Adrenal gland (tissue), 12 donors: ENCODE results near the gene ZNF516. TPM values are rescaled to one million over a fixed set of nuclear protein-coding genes. Genes with fewer than 3 reads are reported as not detected.

ENCODE experiments used
- DNase-seq, 7 donors: peaks; one replicate each; pipeline ENCODE4 v3.0.0-alpha.2; 2019 to 2020
- H3K27ac ChIP-seq, 5 donors: fragments of 200-600 bp; sonication (generic) in 4 of 5; 1 replicate in 3 of 5; 2 replicates in 2 of 5; pipeline versions ENCODE4 v1.5.1 to v1.8.0; 2016 to 2020; ENCODE audit warnings: mild to moderate bottlenecking in 1 of 5
- H3K27me3 ChIP-seq: fragments of 200-600 bp; 2 replicates; pipeline ENCODE4 v1.8.0; 2021
- H3K36me3 ChIP-seq, 2 donors: fragments of 200-600 bp; replicated peaks in 1 of 2; 1 replicate in 1 of 2; 2 replicates in 1 of 2; pipeline versions ENCODE4 v1.5.1 to v1.8.0; 2018 to 2022
- H3K4me1 ChIP-seq, 2 donors: fragments of 200-600 bp; replicated peaks in 1 of 2; 1 replicate in 1 of 2; 2 replicates in 1 of 2; pipeline versions ENCODE4 v1.5.1 to v1.8.0; 2018 to 2021
- H3K4me3 ChIP-seq, 4 donors: fragments of 200-600 bp; sonication (generic) in 3 of 4; one replicate each; pipeline ENCODE4 v1.5.1; 2016 to 2018
- H3K9me3 ChIP-seq, 3 donors: fragments of 200-600 bp; sonication (generic) in 1 of 3; replicated peaks in 1 of 3; 1 replicate in 2 of 3; 2 replicates in 1 of 3; pipeline versions ENCODE4 v1.5.1 to v1.8.0; 2016 to 2021
- POLR2A ChIP-seq, 2 donors: fragments of 450-650 bp; IDR thresholded peaks; one replicate each; pipeline ENCODE4 v1.6.1; 2017; ENCODE audit warnings: antibody characterized with exemption in 2 of 2, mild to moderate bottlenecking in 2 of 2, moderate library complexity in 1 of 2
- WGBS, 4 donors: extraction: QIAGEN DNeasy Blood & Tissue Kit in 2 of 4; methylation state at CpG; one replicate each; pipeline versions ENCODE4 v1.1.5 to v1.1.7; 2013 to 2017; 5-methylcytosine and 5-hydroxymethylcytosine counted together
- intact Hi-C, 2 donors: fragments of 100-400 bp; cut with DNase I; formaldehyde crosslinking; loops; one replicate each; pipeline versions ENCODE4 v1.14.1 to v1.15.0; 2022 to 2023
- polyA plus RNA-seq, 3 donors: library from polyadenylated mRNA; stranded (reverse); fragments of 200-250 nt in 2 of 3; fragments of 350-450 nt in 1 of 3; fragmentation: Illumina TruSeq in 1 of 3; extraction: RNeasy Lipid Tissue Mini Kit (QIAGEN cat#74804) in 1 of 3; gene quantifications; one replicate each; pipeline ENCODE4 v1.2.3, GENCODE V29; 2013 to 2014
- total RNA-seq, 9 donors: library from RNA; depleted of rRNA in 4 of 9; stranded (reverse); fragments of >200 nt in 4 of 9; fragments of 120-200 nt in 1 of 9; fragmentation: NEBNext Ultra II Directional in 1 of 9; extraction: Animal tissue kit (Norgen Biotek cat#: 25700) in 1 of 9; gene quantifications; one replicate each; pipeline versions ENCODE4 v1.1.0 to v1.2.4, GENCODE V29; 2013 to 2023
- TF ChIP-seq, protein P1 (sequence below), 6 experiments: fragments of 450-650 bp in 4 of 6; fragments of 200-600 bp in 2 of 6; sonication (generic) in 1 of 6; IDR thresholded peaks; 1 replicate in 5 of 6; 2 replicates in 1 of 6; pipeline versions ENCODE4 v1.5.1 to v1.8.0; 2016 to 2021; ENCODE audit warnings: antibody characterized with exemption in 6 of 6, mild to moderate bottlenecking in 2 of 6, moderate library complexity in 1 of 6
- donor health status: healthy with polysubstance abuse.
- donor health status: Bipolar disorder and iron deficiency.
- donor health status: DM: yes; HTN: yes; CAD: no.
- donor health status: DM: no; HTN: no; CAD: no.
- donor health status: DM: no; HTN: no; CAD: no.
- donor health status: DM: yes; HTN: yes; CAD: no.

ZNF516 gene
- total and polyA plus RNA-seq, 12 donors: 8.6 to 60.1 (median 31.0) TPM

DNA sequence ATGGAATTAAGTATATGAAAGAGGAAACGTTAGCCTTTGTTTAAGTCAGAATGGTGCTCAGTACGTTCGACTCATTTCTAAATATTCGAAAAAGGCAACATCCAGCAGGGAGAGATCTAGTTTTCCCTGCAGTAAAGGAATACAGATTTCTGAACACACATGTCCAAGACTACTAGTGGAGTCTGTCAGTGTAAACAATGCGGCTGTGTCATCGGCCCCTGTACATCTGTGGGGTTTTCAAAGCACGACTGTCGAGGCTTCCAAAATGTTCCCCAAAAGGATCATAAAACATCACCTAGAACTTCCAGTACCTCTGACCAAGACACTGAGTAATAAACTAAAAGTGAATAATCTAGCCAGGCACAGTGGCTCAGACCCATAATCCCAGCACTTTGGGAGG is 112.8 kb downstream of the ZNF516 start:
- no peak overlapping the region for H3K4me3 ChIP-seq

DNA sequence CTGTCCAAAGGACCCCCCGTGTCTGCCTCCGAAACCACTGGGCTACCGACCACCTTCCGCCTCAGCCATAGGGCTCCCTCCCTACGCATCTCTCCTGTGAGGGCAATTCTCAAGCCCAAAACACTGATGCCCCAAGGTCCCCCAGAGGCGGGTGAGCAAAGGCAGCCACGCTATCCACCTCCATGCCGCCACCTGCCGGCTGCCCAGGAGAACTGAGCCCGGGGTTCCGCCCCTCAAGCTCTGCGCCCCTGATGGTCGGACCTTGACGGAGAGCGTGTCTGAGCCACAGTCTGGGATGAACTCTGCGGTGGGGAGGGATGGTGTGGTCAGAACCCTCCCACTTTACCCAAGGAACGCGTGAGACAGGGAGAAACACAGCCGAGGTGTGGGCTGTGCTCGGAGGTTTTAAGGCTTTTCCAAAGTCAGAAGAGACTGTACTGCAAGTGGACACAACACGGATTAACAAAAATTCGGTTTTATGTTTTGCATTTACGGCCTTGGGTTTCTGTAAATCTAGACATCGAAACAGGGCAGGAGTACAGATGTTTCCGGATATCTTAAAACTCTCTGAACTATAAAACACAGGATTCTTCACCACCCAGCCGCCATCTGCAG is 114.1 kb downstream of the ZNF516 start:
- no peaks in the 10 kb centered on the region for H3K4me1 ChIP-seq
- 72 to 86% (median 80%) methylated on average over 24 to 26 of the region's 26 CpGs for WGBS, 4 donors
- no peak overlapping the region for H3K27ac ChIP-seq
- intact Hi-C loops: no loop called here
- H3K9me3 ChIP-seq: no peaks in the 10 kb centered on the region
- H3K27me3 ChIP-seq: no peaks in the 10 kb centered on the region
- no peak overlapping the region for H3K4me3 ChIP-seq
- H3K36me3 ChIP-seq: peaks cover 0 to 24% of the 10 kb centered on the region in 2 donors
- DNase-seq: peak in 2 of 7 donors; percentile 23 to 38
- TF ChIP-seq POLR2A (IDR thresholded peaks at IDR 0.05): no peak
- TF ChIP-seq, protein P1, sequence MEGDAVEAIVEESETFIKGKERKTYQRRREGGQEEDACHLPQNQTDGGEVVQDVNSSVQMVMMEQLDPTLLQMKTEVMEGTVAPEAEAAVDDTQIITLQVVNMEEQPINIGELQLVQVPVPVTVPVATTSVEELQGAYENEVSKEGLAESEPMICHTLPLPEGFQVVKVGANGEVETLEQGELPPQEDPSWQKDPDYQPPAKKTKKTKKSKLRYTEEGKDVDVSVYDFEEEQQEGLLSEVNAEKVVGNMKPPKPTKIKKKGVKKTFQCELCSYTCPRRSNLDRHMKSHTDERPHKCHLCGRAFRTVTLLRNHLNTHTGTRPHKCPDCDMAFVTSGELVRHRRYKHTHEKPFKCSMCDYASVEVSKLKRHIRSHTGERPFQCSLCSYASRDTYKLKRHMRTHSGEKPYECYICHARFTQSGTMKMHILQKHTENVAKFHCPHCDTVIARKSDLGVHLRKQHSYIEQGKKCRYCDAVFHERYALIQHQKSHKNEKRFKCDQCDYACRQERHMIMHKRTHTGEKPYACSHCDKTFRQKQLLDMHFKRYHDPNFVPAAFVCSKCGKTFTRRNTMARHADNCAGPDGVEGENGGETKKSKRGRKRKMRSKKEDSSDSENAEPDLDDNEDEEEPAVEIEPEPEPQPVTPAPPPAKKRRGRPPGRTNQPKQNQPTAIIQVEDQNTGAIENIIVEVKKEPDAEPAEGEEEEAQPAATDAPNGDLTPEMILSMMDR (IDR thresholded peaks at IDR 0.05): peak in 4 of 6 experiments; percentile 4 to 33 (median 18)

More for the DNA sequence above, 112.8 kb downstream of the ZNF516 start:
- H3K27me3 ChIP-seq: no peaks in the 10 kb centered on the region
- no peak overlapping the region for H3K27ac ChIP-seq
- peak in 2 of 7 donors; percentile 6 to 30 for DNase-seq
- H3K36me3 ChIP-seq: peaks cover 0 to 24% of the 10 kb centered on the region in 2 donors
- TF ChIP-seq, protein P1 (IDR thresholded peaks at IDR 0.05): no peak
- TF ChIP-seq POLR2A (IDR thresholded peaks at IDR 0.05): no peak
- WGBS, 4 donors: 87 to 94% (median 93%) methylated on average over 8 of the region's 8 CpGs
- H3K9me3 ChIP-seq: no peaks in the 10 kb centered on the region
- H3K4me1 ChIP-seq: no peaks in the 10 kb centered on the region
- intact Hi-C loops: no loop called here

DNA sequence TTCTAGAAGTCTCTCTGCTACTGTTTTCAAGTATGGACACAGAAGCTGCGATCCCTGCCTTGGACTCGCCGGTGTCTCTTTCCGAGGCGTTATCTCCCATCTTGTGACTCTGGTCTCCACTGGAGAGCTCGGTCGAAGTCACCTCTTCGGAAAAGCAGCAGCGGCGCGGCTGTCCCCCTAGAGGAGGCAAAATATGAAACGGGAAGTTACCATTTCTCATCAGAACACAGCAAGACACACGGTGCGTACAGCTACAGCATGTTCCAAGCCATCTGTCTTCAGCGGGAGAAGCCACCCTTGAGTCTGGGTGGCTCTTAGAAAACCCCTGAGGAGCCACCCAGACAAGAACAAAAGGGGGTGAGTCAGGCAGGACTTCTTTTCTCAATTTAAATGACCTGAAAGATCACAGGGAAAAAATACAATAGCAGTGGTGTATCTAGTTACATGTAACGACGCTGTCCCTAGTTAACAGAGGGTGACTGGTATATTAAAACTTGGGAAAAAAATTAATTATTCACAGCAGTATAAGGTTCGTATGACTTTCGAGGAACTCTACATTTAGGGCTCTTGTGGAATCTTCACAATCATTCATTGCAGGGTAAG is 114.8 kb downstream of the ZNF516 start:
- no peak for TF ChIP-seq POLR2A (IDR thresholded peaks at IDR 0.05)
- TF ChIP-seq, protein P1 (IDR thresholded peaks at IDR 0.05): no peak
- no peak overlapping the region for H3K4me3 ChIP-seq
- H3K36me3 ChIP-seq: peaks cover 0 to 24% of the 10 kb centered on the region in 2 donors
- peak in 2 of 7 donors; percentile 12 to 46 for DNase-seq
- WGBS, 4 donors: 90 to 92% (median 91%) methylated on average over 13 to 19 of the region's 19 CpGs
- no peak overlapping the region for H3K27ac ChIP-seq
- no peaks in the 10 kb centered on the region for H3K9me3 ChIP-seq
- H3K27me3 ChIP-seq: no peaks in the 10 kb centered on the region
- H3K4me1 ChIP-seq: no peaks in the 10 kb centered on the region
- intact Hi-C loops: no loop called here

DNA sequence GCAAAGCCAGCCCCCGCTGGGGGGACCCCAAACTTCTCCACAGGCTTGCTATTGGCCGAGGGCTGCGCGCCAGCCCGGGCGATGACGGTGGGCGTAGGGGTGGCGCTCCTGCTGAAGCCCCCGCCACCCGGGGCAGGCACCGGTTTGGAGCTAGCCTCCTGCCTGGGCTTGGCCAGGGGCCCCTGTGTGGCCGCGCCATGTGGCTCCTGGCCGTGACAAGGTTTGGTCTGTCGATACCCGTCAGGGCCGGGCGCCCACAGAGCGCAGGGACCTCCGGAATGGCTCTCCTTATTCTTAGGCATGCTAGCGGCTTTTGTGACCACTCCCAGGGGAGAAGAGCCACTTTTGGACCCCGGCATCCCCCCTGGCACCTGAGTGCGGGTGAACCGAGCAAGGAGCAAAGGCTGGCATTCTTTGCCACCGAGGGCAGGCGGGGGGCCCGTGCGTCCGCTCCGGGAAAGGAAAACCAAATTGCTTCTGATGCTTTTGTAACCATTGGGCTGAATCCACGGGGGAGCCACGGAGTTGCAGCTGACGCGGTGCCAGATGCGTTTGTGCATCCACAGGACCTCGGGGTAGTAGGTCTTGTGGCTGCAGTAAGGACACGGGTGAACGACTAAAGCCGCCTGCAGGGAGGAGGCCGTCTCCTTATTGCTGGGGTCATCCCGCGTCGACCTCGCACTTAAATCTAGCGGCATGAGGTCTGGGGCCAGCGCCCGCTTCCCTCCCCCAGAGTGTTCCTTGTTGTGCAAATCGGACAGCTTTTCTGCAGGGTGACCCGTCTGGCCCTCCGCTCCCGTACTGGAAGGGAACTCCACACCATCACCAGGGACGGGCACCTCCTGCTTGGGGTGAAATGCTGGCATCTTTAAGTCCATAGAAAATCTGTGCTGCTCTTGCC is 115.6 kb downstream of the ZNF516 start:
- DNase-seq: peak in 2 of 7 donors; percentile 22 to 50
- intact Hi-C loops: no loop called here
- Histone ChIP-seq H3K4me1 (no peaks in the 10 kb centered on the region), H3K4me3 (no peak overlapping the region), H3K9me3 (no peaks in the 10 kb centered on the region), H3K27ac (no peak overlapping the region), H3K36me3 (peaks cover 0 to 24% of the 10 kb centered on the region in 2 donors), H3K27me3 (no peaks in the 10 kb centered on the region)
- WGBS, 4 donors: 95 to 97% (median 96%) methylated on average over 35 to 53 of the region's 53 CpGs
- TF ChIP-seq, protein P1 (IDR thresholded peaks at IDR 0.05): no peak
- no peak for TF ChIP-seq POLR2A (IDR thresholded peaks at IDR 0.05)
